GM03348 (cell line): ENCODE measurements around the gene BAX.
"Not testable (repeated sequence)": the region's sequence is repeated elsewhere in the genome, so short reads cannot be mapped to it uniquely, and the experiment has no call there.

Experiments used
- DNase-seq: peaks from one replicate; pipeline ENCODE4 v3.0.0; 2012; ENCODE audit warnings: low spot score

Gene BAX

DNA sequence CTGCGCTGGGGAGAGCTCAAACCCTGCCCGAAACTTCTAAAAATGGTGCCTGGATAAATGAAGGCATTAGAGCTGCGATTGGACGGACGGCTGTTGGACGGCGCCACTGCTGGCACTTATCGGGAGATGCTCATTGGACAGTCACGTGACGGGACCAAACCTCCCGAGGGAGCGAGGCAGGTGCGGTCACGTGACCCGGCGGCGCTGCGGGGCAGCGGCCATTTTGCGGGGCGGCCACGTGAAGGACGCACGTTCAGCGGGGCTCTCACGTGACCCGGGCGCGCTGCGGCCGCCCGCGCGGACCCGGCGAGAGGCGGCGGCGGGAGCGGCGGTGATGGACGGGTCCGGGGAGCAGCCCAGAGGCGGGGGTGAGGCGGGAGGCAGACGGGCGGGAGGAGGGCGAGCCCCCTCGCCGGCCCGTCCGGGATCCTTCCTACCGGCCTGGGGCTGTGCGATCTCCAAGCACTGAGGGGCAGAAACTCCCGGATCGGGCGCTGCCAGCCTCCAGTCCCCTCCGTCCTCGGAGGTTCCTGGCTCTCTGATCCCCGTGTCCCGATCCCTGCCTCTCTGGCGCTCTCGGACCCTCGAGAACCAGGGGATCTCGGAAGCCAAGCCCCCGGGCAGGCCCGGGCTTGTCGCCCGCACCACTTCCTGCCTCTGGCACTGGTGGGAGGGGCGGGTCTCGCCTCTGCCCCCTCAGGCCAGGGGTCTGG lies at the start of gene BAX:
TSS of gene BAX (plus strand) at position 281 of the 713 bp plus-strand sequence. CDS start at position 335, 54 bp downstream.
- peak; percentile 98 for DNase-seq

GRCh38 chr19:48905664-48906063 lies 49.0 kb upstream of the BAX start:
- no peak for DNase-seq

GRCh38 chr19:48906324-48906723 lies 48.4 kb upstream of the BAX start:
- no peak for DNase-seq

GRCh38 chr19:48907671-48908070 lies 47.0 kb upstream of the BAX start:
- no peak for DNase-seq

- not testable (repeated sequence) for DNase-seq
These were observed 45.1 kb upstream of the BAX start for GRCh38 chr19:48909424-48910077.

DNA sequence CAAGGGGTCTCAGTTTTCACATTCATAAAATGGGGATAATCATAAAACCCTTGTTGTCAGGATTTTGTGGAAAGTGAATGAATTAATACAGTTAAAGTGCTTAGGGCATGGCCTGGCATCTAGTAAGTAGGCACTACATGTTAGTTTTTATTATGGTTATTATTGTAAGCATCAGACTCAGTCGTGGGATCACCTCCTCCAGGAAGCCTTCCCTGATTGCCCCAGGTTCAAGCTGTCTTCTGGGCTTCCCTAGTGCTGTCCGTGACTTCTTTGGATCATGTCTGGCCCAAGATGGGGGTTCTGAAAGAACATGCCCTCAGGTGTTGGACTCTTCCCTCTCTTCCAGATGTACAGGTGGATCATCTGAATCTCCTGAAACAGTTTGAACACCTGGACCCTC lies 43.9 kb upstream of the BAX start:
- no peak for DNase-seq

DNA sequence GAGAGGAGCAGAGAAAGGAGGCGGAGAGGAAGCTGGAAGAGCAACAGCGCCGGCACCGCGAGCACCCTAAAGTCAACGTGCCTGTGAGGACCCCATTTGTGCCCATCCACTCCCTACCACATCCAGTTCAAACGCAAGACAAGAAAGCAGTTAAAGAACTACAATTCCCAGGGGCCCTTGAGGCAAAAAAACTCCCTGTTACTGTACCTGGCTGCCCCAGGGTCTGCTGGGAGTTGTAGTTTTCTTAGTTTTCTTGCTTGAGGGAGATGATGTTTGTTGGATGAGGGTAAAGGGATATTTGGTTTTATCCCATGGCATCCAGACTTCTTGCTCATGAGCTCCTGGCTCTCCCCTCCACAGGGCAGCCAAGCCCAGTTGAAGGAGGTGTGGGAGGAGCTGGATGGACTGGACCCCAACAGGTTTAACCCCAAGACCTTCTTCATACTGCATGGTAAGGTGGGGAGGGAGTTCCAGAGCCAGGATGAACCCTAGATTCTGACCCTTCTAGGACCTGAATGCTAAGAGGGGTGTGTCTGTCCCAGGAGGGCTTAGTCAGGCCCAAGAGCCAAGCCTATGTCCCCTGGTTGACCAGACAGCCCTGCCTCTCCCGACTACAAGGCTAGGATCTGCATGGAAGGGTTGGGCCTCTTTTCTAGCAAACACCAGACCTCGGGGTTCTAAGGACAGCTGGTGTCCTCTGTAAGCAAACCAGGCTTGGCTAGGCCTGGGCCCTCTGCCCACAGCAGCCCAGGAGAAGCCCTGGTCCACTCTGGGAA lies 41.4 kb upstream of the BAX start:
- no peak for DNase-seq

- DNase-seq = no peak
These were observed 40.5 kb upstream of the BAX start for GRCh38 chr19:48914181-48914580.

GRCh38 chr19:48915757-48916156 lies 38.9 kb upstream of the BAX start:
- DNase-seq = no peak

GRCh38 chr19:48918071-48918470 lies 36.6 kb upstream of the BAX start:
- DNase-seq = no peak

- no peak for DNase-seq
These were observed 35.9 kb upstream of the BAX start for GRCh38 chr19:48918801-48919247.

GRCh38 chr19:48919271-48919670 lies 35.4 kb upstream of the BAX start:
- DNase-seq = not testable (repeated sequence)

DNA sequence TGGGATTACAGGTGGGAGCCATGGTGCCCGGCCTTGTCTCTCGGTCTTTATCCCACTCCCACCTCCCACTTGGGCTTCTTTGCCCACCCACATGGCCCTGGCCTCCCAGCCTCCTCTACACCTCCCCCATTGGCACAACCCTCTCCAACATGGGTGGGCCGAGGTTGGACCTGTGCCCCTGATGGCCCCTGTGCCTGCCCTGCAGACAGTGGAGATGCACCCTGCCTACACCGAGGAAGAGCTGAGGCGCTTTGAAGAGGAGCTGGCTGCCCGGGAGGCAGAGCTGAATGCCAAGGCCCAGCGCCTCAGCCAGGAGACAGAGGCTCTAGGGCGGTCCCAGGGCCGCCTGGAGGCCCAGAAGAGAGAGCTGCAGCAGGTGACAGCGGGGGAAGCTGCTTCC lies 33.7 kb upstream of the BAX start:
- DNase-seq = no peak

GRCh38 chr19:48921721-48922500 lies 32.8 kb upstream of the BAX start:
- DNase-seq = no peak

DNA sequence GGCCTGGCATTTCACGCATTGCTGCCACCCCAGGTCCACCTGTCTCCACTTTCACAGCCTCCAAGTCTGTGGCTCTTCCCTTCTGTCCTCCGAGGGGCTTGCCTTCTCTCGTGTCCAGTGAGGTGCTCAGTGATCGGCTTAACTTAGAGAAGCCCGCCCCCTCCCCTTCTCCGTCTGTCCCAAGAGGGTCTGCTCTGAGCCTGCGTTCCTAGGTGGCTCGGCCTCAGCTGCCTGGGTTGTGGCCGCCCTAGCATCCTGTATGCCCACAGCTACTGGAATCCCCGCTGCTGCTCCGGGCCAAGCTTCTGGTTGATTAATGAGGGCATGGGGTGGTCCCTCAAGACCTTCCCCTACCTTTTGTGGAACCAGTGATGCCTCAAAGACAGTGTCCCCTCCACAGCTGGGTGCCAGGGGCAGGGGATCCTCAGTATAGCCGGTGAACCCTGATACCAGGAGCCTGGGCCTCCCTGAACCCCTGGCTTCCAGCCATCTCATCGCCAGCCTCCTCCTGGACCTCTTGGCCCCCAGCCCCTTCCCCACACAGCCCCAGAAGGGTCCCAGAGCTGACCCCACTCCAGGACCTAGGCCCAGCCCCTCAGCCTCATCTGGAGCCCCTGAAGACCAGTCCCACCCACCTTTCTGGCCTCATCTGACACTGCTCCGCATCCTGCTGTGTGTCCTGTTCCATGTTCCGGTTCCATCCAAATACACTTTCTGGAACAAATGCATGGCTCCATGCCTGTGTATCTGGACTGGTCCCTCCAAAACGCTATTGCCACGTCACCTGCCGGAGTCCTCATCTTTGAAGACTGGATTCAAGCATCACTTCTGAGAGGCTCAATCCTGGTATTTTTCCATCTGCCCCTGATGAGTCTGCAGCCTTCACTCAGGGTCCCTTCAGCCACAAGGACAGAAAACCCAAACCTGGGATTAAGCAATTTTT lies 31.9 kb upstream of the BAX start:
- no peak for DNase-seq

DNA sequence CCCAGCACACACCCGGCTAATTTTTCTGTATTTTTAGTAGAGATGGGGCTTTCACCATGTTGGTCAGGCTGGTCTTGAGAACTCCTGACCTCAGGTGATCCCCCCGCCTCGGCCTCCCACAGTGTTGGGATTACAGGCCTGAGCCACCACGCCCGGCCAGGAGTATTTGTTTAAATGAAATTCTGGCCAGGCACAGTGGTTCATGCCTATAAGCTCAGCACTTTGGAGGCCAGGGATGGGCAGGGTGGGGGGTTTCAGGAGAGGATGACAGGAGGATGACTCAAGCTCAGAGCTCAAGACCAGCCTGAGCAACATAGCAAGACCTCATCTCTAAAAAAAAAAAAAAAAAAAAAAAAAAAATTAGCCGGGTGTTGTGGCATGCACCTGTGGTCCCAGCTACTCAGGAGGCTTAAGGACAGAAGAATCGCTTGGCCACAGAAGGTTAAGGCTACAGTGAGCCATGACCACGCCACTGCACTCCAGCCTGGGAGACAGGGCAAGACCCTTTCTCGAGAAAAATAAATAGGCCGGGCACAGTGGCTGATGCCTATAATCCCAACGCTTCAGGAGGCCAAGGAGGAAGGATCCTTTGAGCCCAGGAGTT lies 29.3 kb upstream of the BAX start:
- DNase-seq = peak; percentile 34

GRCh38 chr19:48925890-48926289 lies 28.8 kb upstream of the BAX start:
- not testable (repeated sequence) for DNase-seq

- peak; percentile 85 for DNase-seq
These were observed 27.8 kb upstream of the BAX start for GRCh38 chr19:48926909-48927308.

- DNase-seq = not testable (repeated sequence)
These were observed 27.0 kb upstream of the BAX start for GRCh38 chr19:48927692-48928091.
